Ureter (tissue), 1 donor: ENCODE measurements around the gene UGT3A2. TPM values are rescaled to one million over a fixed set of nuclear protein-coding genes. Genes with fewer than 3 reads are reported as not detected.

ENCODE experiments used
- DNase-seq: peaks from one replicate; pipeline ENCODE4 v3.0.0-alpha.2; 2020; ENCODE audit warnings: low spot score
- total RNA-seq: library from RNA; stranded (reverse); gene quantifications from one replicate; pipeline ENCODE4 v1.2.4, GENCODE V29; 2023
- donor health status: DM: yes; HTN: yes; CAD: no.

Gene UGT3A2, protein sequence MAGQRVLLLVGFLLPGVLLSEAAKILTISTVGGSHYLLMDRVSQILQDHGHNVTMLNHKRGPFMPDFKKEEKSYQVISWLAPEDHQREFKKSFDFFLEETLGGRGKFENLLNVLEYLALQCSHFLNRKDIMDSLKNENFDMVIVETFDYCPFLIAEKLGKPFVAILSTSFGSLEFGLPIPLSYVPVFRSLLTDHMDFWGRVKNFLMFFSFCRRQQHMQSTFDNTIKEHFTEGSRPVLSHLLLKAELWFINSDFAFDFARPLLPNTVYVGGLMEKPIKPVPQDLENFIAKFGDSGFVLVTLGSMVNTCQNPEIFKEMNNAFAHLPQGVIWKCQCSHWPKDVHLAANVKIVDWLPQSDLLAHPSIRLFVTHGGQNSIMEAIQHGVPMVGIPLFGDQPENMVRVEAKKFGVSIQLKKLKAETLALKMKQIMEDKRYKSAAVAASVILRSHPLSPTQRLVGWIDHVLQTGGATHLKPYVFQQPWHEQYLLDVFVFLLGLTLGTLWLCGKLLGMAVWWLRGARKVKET
- total RNA-seq, result 0.44 TPM

DNA sequence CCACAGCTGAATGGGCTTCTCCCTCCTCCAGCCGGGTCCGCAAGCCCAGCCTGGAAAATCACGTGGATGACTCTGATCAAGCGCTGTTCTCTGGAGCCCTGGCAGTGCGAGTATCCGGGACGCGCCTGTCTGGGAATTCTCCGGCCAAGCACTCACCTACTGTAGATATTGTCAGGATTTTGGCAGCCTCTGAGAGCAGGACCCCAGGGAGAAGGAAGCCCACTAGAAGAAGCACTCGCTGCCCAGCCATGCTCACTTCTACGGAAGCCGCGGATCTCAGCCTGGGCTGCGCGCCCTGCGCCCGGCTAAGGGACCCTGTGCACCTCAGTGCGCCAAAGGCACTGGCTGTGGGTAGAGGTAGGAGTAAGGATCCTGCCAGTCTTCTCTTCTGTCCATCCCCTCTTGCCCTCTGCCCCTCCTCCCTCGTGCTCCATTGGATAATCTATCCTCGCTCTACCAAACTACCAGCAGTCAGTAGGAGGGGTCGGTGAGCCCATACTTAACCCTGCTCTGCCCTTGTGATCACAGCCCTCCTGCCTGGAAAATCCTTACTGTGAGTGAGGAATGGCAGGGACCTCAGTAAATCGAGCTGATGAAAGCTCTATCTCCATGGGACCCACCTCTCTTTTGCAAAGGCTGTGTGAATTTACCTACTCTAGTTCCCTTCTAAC is at the start of gene UGT3A2:
Gene UGT3A2 (minus strand): TSS at position 343 of the 671 bp plus-strand sequence. CDS start 93 bp downstream, at position 250.
- DNase-seq, result no peak

DNA sequence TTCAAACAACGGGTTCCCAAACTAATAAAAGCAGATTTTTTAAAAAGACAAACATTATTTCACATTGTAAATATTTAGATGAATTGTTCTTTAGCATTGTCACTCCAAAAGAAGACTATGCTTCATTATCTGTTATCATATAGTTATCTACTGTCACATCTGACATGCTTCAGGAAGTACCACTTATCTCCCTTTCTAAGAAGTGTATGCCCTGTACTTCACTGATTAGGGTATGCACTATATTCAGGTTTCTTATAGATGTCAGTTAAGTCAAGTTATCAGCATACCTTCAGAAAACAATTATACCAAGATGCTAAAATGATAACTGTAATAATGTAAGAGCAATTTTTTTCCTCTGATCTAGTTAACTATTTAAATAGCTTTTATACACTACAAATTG is 44.6 kb upstream of the UGT3A2 start:
- DNase-seq, result no peak

DNA sequence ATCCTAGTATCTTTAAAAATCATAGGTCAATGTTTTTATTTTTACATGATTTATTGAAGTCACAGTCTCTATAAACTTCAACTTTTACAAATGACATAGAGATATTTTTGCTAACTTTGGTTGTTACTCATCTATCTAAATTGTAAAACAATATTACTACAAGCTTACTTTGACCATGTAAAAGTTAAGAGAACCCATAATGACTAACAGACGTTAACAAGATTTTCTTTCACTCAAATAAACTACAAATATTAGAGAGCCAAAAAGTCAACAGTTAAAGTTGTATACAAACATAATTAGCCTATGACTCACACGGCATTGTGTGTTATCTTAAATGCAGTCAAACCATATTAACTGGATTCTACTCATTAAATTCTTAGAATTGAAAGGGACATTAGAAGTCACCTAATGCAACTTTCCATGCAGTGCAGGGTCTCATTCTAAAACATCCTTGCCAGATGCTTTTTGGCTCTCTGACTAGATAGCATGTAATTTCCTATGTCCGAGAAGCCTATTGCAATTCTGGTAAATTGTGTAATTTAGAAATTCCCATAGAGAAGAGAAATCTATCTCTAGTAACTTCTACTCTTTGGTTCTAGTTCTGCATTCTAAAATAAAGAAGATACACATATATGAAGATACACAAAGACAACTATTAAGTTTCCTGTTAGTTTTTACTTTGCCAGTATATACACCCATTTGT is 42.2 kb upstream of the UGT3A2 start:
- no peak for DNase-seq

DNA sequence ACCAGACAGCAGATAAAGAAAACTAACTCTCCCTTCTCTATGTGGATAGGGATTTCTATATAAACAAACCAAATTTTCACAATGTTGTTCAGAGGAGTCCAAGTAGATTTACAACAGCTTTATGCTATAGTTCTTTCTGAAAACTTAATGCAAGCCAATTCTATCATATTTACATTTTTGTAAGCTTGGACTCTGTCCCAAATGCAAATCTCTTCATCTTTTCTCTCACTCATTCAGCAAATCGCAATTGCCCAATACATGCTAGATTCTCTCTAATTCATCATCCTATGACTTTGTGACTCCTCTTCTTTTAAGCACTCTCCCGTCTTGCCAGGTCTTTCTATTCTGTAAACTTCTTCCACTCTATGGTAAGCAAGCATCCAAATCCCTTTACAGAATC is 39.1 kb upstream of the UGT3A2 start:
- DNase-seq, result no peak

DNA sequence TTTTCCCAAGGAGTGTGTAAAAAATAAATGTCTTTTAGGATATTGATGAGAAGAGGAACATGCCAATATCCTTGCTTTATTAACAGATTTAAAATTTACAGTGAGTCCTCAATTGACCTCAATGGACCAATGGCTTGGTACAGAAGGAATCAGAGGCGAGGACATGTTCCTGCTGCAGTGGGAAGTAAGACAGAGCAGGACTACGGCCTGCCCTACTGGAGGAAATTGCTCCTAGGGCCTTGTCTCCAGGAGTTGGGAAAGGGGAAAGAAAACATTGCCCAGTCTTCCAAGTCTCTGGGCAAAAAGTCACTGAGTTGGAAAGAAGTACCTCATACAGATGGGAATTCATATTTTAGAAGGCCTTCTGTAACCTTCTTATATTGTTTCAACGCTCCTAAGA is 33.1 kb upstream of the UGT3A2 start:
- no peak for DNase-seq

DNA sequence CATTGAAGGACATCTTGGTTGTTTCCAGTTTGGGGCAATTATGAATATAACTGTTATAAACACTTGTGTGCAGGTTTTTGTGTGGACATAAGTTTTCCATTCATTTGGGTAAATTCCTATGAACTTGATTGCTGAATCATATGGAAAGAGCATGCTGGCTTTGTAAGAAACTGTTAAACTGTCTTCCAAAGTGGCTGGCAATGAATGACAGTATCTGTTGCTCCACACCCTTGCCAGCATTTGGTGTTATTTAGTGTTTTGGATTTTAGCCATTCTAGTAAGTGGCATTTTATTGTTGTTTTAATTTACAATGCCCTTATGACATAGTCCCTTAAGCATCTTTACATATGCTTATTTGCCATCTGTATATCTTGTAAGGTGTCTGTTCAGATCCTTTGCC is 29.8 kb upstream of the UGT3A2 start:
- no peak for DNase-seq

DNA sequence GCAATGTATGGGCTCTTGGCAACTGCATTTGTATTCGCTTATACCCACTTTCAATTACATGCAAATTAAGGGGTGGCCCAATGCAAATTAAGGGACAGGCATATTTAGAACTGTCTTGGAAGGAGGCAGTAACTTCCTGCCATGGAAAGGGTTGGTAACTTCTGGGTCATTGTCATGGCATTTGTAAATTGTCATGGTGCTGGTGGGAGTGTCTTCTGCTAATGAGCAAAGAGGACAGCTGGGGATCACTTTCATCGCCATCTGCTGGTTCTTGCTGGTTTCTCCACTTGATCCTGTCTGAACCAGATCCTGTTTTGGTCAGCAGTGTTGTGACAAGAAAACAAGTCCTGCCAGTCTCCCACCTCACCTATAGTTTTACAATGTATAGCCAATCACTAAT is 23.3 kb upstream of the UGT3A2 start:
- no peak for DNase-seq

DNA sequence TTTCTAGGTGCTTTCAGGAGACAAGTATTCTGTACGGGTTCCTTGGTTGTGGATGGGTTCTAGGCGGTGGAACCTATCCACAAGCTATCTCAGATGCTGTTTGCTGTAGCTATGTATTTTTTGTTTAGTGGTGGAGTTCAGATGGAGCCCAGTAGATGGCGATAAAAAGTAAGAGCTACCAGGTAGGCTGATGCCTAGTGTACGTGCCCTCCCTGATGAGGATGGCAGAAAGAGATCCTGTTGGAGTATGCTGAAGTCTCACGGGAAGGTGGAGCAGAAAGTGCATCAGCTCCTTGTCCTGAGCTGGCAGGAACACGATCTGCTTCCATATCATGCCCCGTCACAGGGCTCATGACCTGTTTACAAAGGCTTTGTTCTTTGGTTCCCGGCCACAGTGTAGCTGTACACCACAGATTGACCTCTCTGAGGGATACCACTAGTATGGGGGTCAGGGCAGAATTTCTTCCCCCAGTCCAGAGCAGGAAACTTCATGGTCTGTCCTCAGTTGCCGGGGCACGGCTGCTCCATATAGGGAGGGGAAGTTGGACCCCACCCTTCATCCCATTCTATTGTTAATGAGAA is 12.6 kb upstream of the UGT3A2 start:
- DNase-seq, result no peak

DNA sequence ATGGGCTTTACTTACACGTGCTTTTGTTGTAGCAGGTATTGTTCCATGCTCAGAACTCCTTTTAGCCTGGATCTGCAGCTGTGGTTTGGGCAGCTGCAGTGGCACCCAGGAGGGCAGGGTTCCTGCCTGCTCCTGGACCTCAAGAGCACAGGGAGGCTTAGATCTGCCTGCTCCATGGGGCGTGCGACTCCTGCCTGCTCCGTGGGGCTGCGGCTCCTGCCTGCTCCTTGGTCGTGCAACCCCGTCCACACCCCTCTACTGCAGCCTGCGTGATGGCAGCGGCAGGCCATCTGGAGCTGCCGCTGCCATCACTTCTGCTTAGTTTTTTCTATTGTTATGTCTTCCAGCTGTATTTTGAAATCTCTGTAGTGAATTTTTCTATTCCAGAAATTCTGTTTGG is 11.7 kb upstream of the UGT3A2 start:
- DNase-seq, result no peak

DNA sequence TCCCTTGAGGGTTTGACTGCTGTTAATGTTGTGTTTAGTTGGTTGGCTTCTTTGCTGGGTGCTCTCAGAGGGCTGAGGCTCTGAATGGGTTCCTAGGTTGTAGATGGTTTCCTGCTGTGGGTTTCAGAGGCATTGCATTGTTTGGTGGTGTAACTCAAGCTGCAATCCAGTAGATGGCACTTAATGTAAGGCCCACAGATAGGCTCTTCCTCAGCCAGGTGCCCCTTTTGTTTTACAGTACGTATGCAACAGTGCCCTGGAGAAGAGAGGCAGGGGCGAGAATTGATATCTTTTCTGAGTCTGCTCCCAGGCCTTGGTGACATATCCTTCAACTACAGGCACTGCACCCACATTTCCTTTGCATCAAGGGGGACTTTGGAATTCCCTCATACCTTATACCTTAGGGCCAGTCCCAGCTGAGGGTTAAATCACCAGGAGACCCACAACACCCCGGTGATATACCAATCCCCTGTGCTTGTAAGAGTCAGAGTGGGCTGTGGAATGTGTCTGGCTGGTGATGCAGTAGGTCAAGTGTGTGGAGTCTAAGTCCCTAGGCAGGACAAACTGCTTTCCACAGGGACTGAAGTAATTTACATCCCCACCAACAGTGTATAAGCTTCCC is 7.0 kb upstream of the UGT3A2 start:
- no peak for DNase-seq

DNA sequence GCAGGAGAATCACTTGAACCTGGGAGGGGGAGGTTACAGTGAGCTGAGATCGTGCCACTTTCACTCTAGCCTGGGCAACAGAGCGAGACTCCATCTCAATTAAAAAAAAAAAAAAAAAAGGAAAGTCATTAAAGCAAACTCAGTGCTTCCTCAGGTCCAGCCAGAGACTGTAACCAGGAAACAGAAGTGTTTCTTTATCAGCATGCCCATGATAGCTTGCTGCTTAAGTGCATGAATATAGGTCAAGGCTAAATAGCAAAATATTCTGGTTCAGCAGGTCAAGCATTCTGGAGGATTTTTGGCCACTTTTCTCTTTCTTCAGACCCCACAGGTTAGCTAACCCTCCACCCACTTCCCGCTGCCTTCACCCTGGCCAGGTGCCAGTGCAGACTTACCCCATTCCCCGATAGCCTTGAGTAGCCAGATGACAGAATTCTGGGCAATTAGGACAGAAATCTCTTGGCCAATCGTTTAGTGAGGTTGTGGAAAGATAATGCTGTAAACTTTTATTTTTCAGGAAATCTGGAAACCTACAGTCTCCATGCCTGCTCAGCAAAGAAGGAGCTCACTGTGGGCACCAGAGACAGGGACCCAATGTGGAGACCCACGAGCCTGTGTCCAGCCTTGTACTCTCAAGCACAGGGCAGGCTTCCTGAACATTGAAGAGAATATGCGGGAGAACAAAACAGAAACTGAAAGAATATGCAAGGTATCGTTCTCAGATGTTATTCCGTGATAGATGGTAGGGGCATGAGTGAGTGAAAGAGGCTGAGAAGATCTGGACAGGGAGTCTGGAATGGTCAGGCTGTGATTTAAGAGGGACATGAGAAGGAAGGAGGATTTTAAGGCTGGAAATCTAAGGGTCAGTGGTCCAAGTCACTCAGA is 4.2 kb upstream of the UGT3A2 start:
- DNase-seq, result no peak

DNA sequence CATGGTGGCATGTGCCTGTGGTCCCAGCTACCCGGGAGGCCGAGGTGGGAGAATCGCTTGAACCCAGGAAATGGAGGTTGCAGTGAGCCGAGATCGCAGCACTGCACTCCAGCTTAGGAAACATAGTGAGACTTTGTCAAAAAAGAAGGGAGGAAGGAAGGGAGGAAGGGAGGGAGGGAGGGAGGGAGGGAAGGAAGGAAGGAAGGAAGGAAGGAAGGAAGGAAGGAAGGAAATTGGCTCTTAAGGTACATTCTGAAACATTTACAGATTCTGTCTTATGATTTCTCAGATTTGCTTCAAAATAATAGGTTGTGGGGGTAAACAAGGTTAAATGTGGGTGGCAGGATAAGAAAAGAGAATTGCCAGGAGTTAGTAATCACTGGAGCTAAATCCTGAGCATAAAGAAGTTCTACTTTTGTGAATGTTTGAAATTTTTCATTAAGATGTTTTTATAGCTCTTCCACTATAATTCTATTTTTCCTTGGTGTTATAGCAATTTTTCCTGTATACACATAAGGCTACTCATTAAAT is 2.1 kb upstream of the UGT3A2 start:
- no peak for DNase-seq

DNA sequence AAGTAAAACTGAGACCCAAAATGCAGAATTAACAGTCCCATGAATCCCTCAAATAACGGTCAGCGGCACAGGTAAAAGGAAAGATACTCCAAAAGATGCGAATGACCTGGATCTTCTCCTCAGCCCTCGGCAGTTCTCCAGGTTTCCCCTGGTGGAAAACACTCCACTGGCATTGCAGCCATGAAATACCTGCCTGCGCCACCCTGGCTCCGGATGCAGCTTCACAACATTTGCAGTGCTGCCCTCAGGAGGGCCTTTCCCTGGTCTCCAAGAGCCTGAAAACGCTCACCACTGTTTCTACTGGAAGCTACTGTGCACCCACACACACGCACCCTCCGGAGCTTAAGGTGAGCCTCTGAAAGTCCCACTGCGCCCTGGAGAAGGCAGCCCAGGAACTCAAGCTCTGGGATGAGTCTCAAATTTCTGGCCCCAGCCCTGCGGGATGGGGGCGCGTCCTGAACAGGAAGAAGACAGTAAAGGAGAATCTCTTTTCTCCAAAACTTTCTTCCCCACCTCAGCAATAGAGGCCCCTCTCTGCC is 612 bp downstream of the UGT3A2 start:
- DNase-seq, result no peak

DNA sequence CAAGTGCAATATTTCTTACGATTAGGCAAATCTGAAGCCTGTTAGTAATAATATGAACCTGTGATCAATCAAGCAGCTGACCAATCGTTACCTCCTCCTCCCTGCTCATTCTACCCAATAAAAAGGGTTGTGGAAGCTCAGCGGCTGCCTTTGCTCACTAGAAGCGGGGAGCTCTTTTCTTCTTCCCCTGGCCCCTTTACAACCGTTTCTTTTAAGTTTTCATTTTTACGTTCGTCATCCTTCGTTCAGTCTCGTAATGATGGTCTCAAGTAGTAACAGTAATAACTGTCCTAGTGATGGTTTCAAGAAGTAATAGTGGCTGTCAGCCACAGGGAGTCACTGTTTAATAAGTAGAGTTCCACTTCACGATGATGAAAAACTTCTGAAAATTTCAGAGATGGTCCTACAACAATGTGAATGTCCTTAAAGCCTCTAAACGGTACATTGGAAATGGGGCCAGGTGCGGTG is 6.2 kb downstream of the UGT3A2 start:
- DNase-seq, result no peak

DNA sequence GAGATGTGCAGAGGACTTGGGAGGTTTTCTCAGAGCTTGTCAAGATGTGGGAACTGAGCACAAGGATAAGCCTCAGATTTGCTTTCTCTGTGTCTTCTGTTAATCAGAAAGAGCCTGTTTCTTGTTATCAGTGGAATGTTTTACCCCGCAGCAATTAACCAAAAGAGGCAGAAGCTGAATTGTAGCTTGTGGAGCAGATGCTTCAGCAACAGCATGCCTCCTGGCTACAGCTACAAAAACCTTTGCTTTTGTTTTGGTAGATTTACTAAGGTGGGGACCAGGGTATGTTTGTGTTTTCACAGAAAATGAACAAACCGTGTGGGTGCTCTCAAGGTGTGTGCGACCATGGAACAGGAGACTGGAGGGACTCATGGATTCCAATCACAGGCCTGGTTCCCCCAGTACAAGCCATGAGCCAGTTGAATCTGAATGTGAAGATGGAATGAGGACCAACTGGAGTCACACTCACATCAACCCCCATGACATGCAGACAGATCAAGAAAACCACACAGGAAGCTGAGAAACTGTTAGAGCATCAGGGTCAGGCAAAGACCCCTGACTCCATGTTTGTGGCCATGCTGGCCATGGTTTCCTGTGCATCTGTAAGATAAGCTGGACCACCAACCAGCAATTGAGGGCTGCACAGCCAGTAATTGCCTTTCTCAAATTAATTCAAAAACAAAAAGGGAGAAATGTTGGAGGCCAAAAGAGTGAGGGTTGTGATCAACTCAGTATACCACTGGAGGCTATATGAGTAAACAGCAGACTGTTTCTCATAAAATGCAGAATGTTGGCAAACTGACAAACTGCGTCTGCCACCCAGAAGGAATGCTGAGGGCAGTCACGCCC is 6.9 kb downstream of the UGT3A2 start:
- no peak for DNase-seq

DNA sequence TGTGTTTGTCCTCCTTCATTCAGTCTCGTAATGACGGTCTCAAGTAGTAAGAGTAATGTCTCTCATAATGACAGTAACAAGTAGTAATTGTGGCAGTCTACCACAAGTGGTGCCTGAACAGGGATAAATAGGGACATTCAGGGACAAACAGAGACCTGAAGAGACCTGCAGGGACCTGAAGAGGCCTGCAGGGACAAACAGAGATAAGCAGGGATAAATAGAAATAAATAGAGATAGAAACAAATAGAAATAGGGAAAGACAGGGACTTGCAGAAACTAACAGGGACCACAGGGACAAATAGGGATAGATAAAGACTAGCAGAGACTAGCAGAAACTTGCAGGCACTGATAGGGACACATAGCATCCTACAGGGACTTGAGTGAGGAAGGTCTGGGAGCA is 7.9 kb downstream of the UGT3A2 start:
- DNase-seq, result no peak

DNA sequence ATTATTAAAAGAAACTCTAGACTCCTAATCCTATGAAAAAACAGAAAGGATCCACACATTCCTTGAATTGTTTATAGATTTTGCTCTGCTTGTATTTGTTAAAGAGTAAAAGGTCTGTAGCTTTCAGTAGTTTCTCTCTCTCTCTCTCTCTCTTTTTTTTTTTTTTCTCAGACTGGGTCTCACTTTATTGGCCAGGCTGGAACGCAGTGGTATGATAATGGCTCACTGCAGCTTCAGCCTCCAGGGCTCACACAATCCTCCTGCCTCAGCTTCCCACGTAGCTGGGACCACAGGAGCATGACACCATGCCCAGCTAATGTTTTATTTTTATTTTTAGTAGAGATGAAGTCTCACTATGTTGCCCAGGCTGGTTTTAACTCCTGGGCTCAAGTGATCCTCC is 9.3 kb downstream of the UGT3A2 start:
- no peak for DNase-seq

DNA sequence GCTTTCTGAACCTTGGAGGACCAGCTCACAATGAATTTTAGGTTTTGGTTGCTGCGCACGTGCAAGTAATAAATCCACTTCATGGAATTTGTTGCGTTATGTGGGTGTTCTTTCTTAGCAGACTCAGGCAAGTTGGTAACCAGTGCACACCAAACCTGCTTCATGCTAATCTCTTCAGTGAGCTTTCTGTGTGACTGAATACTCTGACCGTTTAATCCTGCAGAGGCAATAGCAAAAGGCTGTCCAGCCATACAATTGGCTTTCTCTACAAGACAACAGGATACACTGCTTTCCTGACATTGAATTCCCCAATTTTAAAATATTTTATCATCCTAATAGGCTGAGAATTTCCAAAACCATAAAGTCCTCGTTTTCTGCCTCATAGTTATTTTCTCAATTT is 10.3 kb downstream of the UGT3A2 start:
- no peak for DNase-seq

DNA sequence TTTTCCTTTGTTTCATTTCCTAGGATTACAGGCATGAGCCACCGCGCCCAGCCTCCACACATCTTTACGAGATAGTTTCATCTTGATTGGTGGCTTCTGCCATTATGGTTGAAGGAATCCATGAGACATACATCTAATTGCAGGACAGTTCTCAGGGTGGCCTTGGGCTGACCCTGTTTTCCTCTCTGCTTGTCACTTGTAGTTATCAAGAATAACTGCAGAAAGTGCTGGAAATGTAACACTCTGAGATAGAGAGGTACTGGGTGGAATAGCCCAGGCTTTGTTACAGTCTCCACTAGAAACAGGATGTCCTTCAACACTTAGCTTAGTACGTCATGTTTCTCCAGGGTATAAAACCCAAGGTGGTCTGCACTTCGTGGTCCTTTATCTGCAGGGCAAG is 10.7 kb downstream of the UGT3A2 start:
- DNase-seq, result no peak
